WTC11 (cell line): ENCODE measurements around the gene CAMTA1. TPM values are rescaled to one million over a fixed set of nuclear protein-coding genes. Genes with fewer than 3 reads are reported as not detected.

Source experiments
- ATAC-seq: fragments of 200-7000 bp; cut with Tn5 transposase; 2 replicates; pipeline ENCODE4 v1.10.0; 2021; ENCODE audit warnings: mild to moderate bottlenecking, moderate library complexity
- CTCF ChIA-PET: fragments of 300-600 bp; sonication (Branson Sonifier 250); formaldehyde crosslinking; loops from one replicate; lab custom pipeline; 2021; ENCODE audit warnings: antibody characterized with exemption; lab: Charles Lee
- POLR2A ChIA-PET: fragments of 350-600 bp; sonication (Branson Sonifier 250); formaldehyde crosslinking; loops from one replicate; lab custom pipeline; 2021; ENCODE audit warnings: antibody characterized with exemption; lab: Charles Lee
- DNase-seq: peaks from one replicate; pipeline ENCODE4 v3.0.0; 2021; ENCODE audit warnings: low spot score
- H3K27ac Mint-ChIP-seq: 2 replicates; pipeline ENCODE4 v1.8.0; 2021; ENCODE audit warnings: mixed read lengths
- H3K27me3 Mint-ChIP-seq: 2 replicates; pipeline ENCODE4 v1.8.0; 2021; ENCODE audit warnings: low read depth, mild to moderate bottlenecking, moderate library complexity, mixed read lengths
- H3K36me3 Mint-ChIP-seq: 2 replicates; pipeline ENCODE4 v1.8.0; 2021; ENCODE audit warnings: mixed read lengths
- H3K4me1 Mint-ChIP-seq: 2 replicates; pipeline ENCODE4 v1.8.0; 2022; ENCODE audit warnings: mixed read lengths
- H3K4me3 Mint-ChIP-seq: 2 replicates; pipeline ENCODE4 v1.8.0; 2021; ENCODE audit warnings: mild to moderate bottlenecking, moderate library complexity, mixed read lengths
- H3K9me3 Mint-ChIP-seq: 2 replicates; pipeline ENCODE4 v1.8.0; 2021; ENCODE audit warnings: mixed read lengths
- ATF1 ChIP-seq: sonication (generic); formaldehyde crosslinking; IDR thresholded peaks from 2 replicates; pipeline ENCODE4 v1.8.1; 2023; ENCODE audit warnings: mild to moderate bottlenecking, moderate library complexity, missing genetic modification reagents
- CBFB ChIP-seq: sonication (generic); formaldehyde crosslinking; IDR thresholded peaks from 2 replicates; pipeline ENCODE4 v1.8.1; 2022; ENCODE audit warnings: mild to moderate bottlenecking, low read depth, missing genetic modification reagents
- CREB1 ChIP-seq: sonication (generic); formaldehyde crosslinking; IDR thresholded peaks from 2 replicates; pipeline ENCODE4 v1.8.0; 2023; ENCODE audit warnings: mild to moderate bottlenecking, missing genetic modification reagents
- ETV6 ChIP-seq: sonication (generic); formaldehyde crosslinking; IDR thresholded peaks from 2 replicates; pipeline ENCODE4 v1.8.1; 2022; ENCODE audit warnings: mild to moderate bottlenecking, missing genetic modification reagents
- MYBL2 ChIP-seq: sonication (generic); formaldehyde crosslinking; IDR thresholded peaks from 2 replicates; pipeline ENCODE4 v1.8.1; 2023; ENCODE audit warnings: mild to moderate bottlenecking, moderate library complexity, missing genetic modification reagents
- NFATC4 ChIP-seq: fragments of 250-450 bp; sonication (Bioruptor Pico); IDR thresholded peaks from 2 replicates; pipeline ENCODE4 v1.9.0; 2021; ENCODE audit warnings: mild to moderate bottlenecking
- NR1H2 ChIP-seq: sonication (generic); formaldehyde crosslinking; IDR thresholded peaks from 2 replicates; pipeline ENCODE4 v1.9.0; 2021; ENCODE audit warnings: mild to moderate bottlenecking, moderate library complexity, missing genetic modification reagents
- OVOL2 ChIP-seq: fragments of 250-450 bp; sonication (Bioruptor Pico); IDR thresholded peaks from 2 replicates; pipeline ENCODE4 v1.9.0; 2021; ENCODE audit warnings: mild to moderate bottlenecking, borderline replicate concordance
- SP1 ChIP-seq: sonication (generic); formaldehyde crosslinking; conservative IDR thresholded peaks from 2 replicates; pipeline ENCODE4 v1.8.1; 2022; ENCODE audit warnings: missing genetic modification reagents
- ZNF317 ChIP-seq: sonication (generic); formaldehyde crosslinking; IDR thresholded peaks from 2 replicates; pipeline ENCODE4 v1.8.1; 2023; ENCODE audit warnings: low read depth, mild to moderate bottlenecking, moderate library complexity, missing genetic modification reagents, borderline replicate concordance
- total RNA-seq: library from RNA; stranded (reverse); gene quantifications from 3 replicates; pipeline ENCODE4 v1.2.3, GENCODE V29; 2021
- TF ChIP-seq, protein P1 (sequence below): sonication (generic); formaldehyde crosslinking; IDR thresholded peaks from 2 replicates; pipeline ENCODE4 v1.8.0; 2022; ENCODE audit warnings: mild to moderate bottlenecking, missing genetic modification reagents
- TF ChIP-seq, protein P2 (sequence below): sonication (generic); formaldehyde crosslinking; IDR thresholded peaks from 2 replicates; pipeline ENCODE4 v1.8.1; 2023; ENCODE audit warnings: mild to moderate bottlenecking, missing genetic modification reagents
- TF ChIP-seq, protein P3 (sequence below): sonication (generic); formaldehyde crosslinking; IDR thresholded peaks from 2 replicates; pipeline ENCODE4 v1.8.0; 2023; ENCODE audit warnings: missing genetic modification reagents, mild to moderate bottlenecking, borderline replicate concordance
- TF ChIP-seq, protein P4 (sequence below): fragments of 250-450 bp; sonication (Bioruptor Pico); IDR thresholded peaks from 2 replicates; pipeline ENCODE4 v1.8.0; 2021; ENCODE audit warnings: mild to moderate bottlenecking
- TF ChIP-seq, protein P5 (sequence below): sonication (generic); formaldehyde crosslinking; IDR thresholded peaks from 2 replicates; pipeline ENCODE4 v1.8.0; 2023; ENCODE audit warnings: mild to moderate bottlenecking, missing genetic modification reagents
- TF ChIP-seq, protein P6 (sequence below): fragments of 250-450 bp; sonication (Bioruptor Pico); IDR thresholded peaks from 2 replicates; pipeline ENCODE4 v1.9.0; 2021; ENCODE audit warnings: mild to moderate bottlenecking
- TF ChIP-seq, protein P7 (sequence below): sonication (generic); formaldehyde crosslinking; IDR thresholded peaks from 2 replicates; pipeline ENCODE4 v1.8.1; 2023; ENCODE audit warnings: mild to moderate bottlenecking, moderate library complexity, missing genetic modification reagents
- TF ChIP-seq, protein P8 (sequence below): fragments of 200-600 bp; IDR thresholded peaks from 2 replicates; pipeline ENCODE4 v1.8.0; 2022; ENCODE audit warnings: antibody characterized with exemption

CAMTA1 gene
- total RNA-seq, 1 experiment from 2014 or later: 86.4 TPM

DNA sequence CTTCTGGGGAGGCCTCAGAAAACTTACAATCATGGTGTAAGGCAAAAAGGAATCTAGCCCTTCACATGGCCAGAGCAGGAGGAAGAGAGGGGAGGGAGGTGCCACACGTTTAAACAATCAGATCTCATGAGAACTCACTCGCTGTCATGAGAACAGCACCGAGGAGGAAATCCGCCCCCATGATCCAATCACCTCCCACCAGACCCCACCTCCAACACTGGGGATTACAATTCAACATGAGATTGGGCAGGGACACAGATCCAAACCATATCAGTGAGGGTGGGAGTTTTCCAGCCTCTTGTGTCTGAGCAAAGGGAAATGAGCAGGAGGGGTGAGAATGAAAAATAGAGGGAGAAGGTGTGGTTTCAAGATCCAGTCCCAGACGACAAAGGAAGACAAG, 503.7 kb downstream of the CAMTA1 start:
- peaks cover 30% of the 10 kb centered on the region for H3K4me1 Mint-ChIP-seq
- no peak overlapping the region for H3K4me3 Mint-ChIP-seq
- TF ChIP-seq, protein P1, sequence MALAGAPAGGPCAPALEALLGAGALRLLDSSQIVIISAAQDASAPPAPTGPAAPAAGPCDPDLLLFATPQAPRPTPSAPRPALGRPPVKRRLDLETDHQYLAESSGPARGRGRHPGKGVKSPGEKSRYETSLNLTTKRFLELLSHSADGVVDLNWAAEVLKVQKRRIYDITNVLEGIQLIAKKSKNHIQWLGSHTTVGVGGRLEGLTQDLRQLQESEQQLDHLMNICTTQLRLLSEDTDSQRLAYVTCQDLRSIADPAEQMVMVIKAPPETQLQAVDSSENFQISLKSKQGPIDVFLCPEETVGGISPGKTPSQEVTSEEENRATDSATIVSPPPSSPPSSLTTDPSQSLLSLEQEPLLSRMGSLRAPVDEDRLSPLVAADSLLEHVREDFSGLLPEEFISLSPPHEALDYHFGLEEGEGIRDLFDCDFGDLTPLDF (CRISPR knock-in tag): no peak
- no peak for TF ChIP-seq CREB1 (CRISPR knock-in tag)
- H3K9me3 Mint-ChIP-seq: peaks cover 3% of the 10 kb centered on the region; the same call in 1 of the 2 replicates
- POLR2A ChIA-PET: no interaction called here
- H3K27ac Mint-ChIP-seq: no peak overlapping the region
- DNase-seq (no peak), ATAC-seq (no peak)
- CTCF ChIA-PET: no interaction called here
- H3K27me3 Mint-ChIP-seq: no peaks in the 10 kb centered on the region
- H3K36me3 Mint-ChIP-seq: no peaks in the 10 kb centered on the region

DNA sequence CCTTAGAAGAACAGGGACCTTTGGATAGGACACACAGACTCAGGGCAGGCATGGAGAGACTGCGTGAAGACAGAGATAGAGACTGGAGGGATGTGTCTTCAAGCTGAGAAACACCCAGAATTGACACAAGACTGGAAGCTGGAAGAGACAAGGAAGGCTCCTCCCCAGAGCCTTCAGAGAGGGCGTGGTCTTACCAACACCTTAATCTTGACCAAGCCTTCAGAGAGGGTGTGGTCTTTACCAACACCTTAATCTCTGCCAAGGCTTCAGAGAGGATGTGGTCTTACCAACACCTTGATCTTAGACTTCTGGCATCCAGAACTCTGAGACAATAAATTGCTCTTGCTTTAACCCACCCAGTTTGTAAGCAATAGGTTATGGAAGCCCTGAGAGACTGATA, 504.4 kb downstream of the CAMTA1 start:
- Mint-ChIP-seq H3K27ac (no peak overlapping the region), H3K36me3 (no peaks in the 10 kb centered on the region), H3K9me3 (peaks cover 3% of the 10 kb centered on the region; the same call in 1 of the 2 replicates), H3K27me3 (no peaks in the 10 kb centered on the region)
- ChIA-PET POLR2A (no interaction called here), CTCF (no interaction called here)
- ATAC-seq (no peak), DNase-seq (no peak)
- no peak for TF ChIP-seq ATF1 (CRISPR knock-in tag)
- no peak for TF ChIP-seq OVOL2 (CRISPR knock-in tag)
- TF ChIP-seq MYBL2 (CRISPR knock-in tag): no peak
- TF ChIP-seq, protein P2, sequence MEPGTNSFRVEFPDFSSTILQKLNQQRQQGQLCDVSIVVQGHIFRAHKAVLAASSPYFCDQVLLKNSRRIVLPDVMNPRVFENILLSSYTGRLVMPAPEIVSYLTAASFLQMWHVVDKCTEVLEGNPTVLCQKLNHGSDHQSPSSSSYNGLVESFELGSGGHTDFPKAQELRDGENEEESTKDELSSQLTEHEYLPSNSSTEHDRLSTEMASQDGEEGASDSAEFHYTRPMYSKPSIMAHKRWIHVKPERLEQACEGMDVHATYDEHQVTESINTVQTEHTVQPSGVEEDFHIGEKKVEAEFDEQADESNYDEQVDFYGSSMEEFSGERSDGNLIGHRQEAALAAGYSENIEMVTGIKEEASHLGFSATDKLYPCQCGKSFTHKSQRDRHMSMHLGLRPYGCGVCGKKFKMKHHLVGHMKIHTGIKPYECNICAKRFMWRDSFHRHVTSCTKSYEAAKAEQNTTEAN (CRISPR knock-in tag): no peak
- no peak for TF ChIP-seq ETV6
- TF ChIP-seq, protein P3, sequence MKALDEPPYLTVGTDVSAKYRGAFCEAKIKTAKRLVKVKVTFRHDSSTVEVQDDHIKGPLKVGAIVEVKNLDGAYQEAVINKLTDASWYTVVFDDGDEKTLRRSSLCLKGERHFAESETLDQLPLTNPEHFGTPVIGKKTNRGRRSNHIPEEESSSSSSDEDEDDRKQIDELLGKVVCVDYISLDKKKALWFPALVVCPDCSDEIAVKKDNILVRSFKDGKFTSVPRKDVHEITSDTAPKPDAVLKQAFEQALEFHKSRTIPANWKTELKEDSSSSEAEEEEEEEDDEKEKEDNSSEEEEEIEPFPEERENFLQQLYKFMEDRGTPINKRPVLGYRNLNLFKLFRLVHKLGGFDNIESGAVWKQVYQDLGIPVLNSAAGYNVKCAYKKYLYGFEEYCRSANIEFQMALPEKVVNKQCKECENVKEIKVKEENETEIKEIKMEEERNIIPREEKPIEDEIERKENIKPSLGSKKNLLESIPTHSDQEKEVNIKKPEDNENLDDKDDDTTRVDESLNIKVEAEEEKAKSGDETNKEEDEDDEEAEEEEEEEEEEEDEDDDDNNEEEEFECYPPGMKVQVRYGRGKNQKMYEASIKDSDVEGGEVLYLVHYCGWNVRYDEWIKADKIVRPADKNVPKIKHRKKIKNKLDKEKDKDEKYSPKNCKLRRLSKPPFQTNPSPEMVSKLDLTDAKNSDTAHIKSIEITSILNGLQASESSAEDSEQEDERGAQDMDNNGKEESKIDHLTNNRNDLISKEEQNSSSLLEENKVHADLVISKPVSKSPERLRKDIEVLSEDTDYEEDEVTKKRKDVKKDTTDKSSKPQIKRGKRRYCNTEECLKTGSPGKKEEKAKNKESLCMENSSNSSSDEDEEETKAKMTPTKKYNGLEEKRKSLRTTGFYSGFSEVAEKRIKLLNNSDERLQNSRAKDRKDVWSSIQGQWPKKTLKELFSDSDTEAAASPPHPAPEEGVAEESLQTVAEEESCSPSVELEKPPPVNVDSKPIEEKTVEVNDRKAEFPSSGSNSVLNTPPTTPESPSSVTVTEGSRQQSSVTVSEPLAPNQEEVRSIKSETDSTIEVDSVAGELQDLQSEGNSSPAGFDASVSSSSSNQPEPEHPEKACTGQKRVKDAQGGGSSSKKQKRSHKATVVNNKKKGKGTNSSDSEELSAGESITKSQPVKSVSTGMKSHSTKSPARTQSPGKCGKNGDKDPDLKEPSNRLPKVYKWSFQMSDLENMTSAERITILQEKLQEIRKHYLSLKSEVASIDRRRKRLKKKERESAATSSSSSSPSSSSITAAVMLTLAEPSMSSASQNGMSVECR: no peak
- TF ChIP-seq NR1H2 (CRISPR knock-in tag): no peak
- TF ChIP-seq, protein P1 (CRISPR knock-in tag): no peak
- TF ChIP-seq, protein P4, sequence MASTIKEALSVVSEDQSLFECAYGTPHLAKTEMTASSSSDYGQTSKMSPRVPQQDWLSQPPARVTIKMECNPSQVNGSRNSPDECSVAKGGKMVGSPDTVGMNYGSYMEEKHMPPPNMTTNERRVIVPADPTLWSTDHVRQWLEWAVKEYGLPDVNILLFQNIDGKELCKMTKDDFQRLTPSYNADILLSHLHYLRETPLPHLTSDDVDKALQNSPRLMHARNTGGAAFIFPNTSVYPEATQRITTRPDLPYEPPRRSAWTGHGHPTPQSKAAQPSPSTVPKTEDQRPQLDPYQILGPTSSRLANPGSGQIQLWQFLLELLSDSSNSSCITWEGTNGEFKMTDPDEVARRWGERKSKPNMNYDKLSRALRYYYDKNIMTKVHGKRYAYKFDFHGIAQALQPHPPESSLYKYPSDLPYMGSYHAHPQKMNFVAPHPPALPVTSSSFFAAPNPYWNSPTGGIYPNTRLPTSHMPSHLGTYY (CRISPR knock-in tag): no peak
- TF ChIP-seq, protein P5, sequence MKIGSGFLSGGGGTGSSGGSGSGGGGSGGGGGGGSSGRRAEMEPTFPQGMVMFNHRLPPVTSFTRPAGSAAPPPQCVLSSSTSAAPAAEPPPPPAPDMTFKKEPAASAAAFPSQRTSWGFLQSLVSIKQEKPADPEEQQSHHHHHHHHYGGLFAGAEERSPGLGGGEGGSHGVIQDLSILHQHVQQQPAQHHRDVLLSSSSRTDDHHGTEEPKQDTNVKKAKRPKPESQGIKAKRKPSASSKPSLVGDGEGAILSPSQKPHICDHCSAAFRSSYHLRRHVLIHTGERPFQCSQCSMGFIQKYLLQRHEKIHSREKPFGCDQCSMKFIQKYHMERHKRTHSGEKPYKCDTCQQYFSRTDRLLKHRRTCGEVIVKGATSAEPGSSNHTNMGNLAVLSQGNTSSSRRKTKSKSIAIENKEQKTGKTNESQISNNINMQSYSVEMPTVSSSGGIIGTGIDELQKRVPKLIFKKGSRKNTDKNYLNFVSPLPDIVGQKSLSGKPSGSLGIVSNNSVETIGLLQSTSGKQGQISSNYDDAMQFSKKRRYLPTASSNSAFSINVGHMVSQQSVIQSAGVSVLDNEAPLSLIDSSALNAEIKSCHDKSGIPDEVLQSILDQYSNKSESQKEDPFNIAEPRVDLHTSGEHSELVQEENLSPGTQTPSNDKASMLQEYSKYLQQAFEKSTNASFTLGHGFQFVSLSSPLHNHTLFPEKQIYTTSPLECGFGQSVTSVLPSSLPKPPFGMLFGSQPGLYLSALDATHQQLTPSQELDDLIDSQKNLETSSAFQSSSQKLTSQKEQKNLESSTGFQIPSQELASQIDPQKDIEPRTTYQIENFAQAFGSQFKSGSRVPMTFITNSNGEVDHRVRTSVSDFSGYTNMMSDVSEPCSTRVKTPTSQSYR: no peak
- TF ChIP-seq ZNF317 (CRISPR knock-in tag): no peak
- TF ChIP-seq SP1 (CRISPR knock-in tag): no peak
- TF ChIP-seq NFATC4: no peak
- TF ChIP-seq, protein P6, sequence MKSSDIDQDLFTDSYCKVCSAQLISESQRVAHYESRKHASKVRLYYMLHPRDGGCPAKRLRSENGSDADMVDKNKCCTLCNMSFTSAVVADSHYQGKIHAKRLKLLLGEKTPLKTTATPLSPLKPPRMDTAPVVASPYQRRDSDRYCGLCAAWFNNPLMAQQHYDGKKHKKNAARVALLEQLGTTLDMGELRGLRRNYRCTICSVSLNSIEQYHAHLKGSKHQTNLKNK (CRISPR knock-in tag): no peak
- TF ChIP-seq, protein P7, sequence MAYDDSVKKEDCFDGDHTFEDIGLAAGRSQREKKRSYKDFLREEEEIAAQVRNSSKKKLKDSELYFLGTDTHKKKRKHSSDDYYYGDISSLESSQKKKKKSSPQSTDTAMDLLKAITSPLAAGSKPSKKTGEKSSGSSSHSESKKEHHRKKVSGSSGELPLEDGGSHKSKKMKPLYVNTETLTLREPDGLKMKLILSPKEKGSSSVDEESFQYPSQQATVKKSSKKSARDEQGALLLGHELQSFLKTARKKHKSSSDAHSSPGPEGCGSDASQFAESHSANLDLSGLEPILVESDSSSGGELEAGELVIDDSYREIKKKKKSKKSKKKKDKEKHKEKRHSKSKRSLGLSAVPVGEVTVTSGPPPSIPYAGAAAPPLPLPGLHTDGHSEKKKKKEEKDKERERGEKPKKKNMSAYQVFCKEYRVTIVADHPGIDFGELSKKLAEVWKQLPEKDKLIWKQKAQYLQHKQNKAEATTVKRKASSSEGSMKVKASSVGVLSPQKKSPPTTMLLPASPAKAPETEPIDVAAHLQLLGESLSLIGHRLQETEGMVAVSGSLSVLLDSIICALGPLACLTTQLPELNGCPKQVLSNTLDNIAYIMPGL: no peak
- TF ChIP-seq, protein P8, sequence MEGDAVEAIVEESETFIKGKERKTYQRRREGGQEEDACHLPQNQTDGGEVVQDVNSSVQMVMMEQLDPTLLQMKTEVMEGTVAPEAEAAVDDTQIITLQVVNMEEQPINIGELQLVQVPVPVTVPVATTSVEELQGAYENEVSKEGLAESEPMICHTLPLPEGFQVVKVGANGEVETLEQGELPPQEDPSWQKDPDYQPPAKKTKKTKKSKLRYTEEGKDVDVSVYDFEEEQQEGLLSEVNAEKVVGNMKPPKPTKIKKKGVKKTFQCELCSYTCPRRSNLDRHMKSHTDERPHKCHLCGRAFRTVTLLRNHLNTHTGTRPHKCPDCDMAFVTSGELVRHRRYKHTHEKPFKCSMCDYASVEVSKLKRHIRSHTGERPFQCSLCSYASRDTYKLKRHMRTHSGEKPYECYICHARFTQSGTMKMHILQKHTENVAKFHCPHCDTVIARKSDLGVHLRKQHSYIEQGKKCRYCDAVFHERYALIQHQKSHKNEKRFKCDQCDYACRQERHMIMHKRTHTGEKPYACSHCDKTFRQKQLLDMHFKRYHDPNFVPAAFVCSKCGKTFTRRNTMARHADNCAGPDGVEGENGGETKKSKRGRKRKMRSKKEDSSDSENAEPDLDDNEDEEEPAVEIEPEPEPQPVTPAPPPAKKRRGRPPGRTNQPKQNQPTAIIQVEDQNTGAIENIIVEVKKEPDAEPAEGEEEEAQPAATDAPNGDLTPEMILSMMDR: no peak
- TF ChIP-seq CBFB: no peak
- TF ChIP-seq, all 79 proteins: peak for 0
- no peak overlapping the region for H3K4me3 Mint-ChIP-seq
- peaks cover 35% of the 10 kb centered on the region for H3K4me1 Mint-ChIP-seq
